OCI-M2 (cell line): ENCODE measurements around the gene IFI27.
"Not testable (repeated sequence)": the region's sequence is repeated elsewhere in the genome, so short reads cannot be mapped to it uniquely, and the experiment has no call there.

Source experiments
- DNase-seq: peaks from one replicate; lab custom pipeline; 2025; ENCODE audit not compliant: unreplicated experiment; lab: John Stamatoyannopoulos, UW

Gene IFI27

GRCh38 chr14:94110552-94111181, at the start of gene IFI27:
Gene IFI27 (plus strand): TSS chr14:94110736.
- no peak for DNase-seq

- DNase-seq, result no peak
These were observed 48.1 kb upstream of the IFI27 start for GRCh38 chr14:94062344-94062940.

- no peak for DNase-seq
These were observed 44.4 kb upstream of the IFI27 start for GRCh38 chr14:94066089-94066676.

- DNase-seq, result not testable (repeated sequence)
These were observed 38.5 kb upstream of the IFI27 start for GRCh38 chr14:94072076-94072475.

GRCh38 chr14:94074534-94074933, 36.0 kb upstream of the IFI27 start:
- DNase-seq, result no peak

- DNase-seq, result no peak
These were observed 35.5 kb upstream of the IFI27 start for GRCh38 chr14:94075008-94075407.

- DNase-seq, result no peak
These were observed 33.3 kb upstream of the IFI27 start for GRCh38 chr14:94077111-94077821.

- DNase-seq, result no peak
These were observed 32.7 kb upstream of the IFI27 start for GRCh38 chr14:94077823-94078222.

GRCh38 chr14:94079891-94080620, 30.5 kb upstream of the IFI27 start:
- no peak for DNase-seq

GRCh38 chr14:94080621-94081385, 29.7 kb upstream of the IFI27 start, which contains the start of the genes DDX24 and IFI27L1:
Gene DDX24 (minus strand): TSS chr14:94081202. CDS start chr14:94079742, 1,460 bp downstream.
Gene IFI27L1 (plus strand): TSS chr14:94081310. CDS start chr14:94096938, 15,628 bp downstream.
- peak; percentile 77 for DNase-seq

- DNase-seq, result no peak
These were observed 29.1 kb upstream of the IFI27 start for GRCh38 chr14:94081386-94081820.

GRCh38 chr14:94087891-94088290, 22.6 kb upstream of the IFI27 start:
- DNase-seq, result no peak

GRCh38 chr14:94088516-94088915, 22.0 kb upstream of the IFI27 start:
- DNase-seq, result no peak

GRCh38 chr14:94089479-94089878, 21.1 kb upstream of the IFI27 start:
- no peak for DNase-seq

- no peak for DNase-seq
These were observed 17.1 kb upstream of the IFI27 start for GRCh38 chr14:94093418-94093817.

- no peak for DNase-seq
These were observed 13.4 kb upstream of the IFI27 start for GRCh38 chr14:94097091-94097490.

- DNase-seq, result no peak
These were observed 12.1 kb upstream of the IFI27 start for GRCh38 chr14:94098326-94098992.

- no peak for DNase-seq
These were observed 11.5 kb upstream of the IFI27 start for GRCh38 chr14:94099006-94099405.

- no peak for DNase-seq
These were observed 9.7 kb upstream of the IFI27 start for GRCh38 chr14:94100847-94101246.

GRCh38 chr14:94101748-94102147, 8.8 kb upstream of the IFI27 start:
- no peak for DNase-seq
